GM12801 (cell line): ENCODE results near the gene AP1M1.

Source experiments
- TF ChIP-seq, protein P1 (sequence below): IDR thresholded peaks from one replicate; pipeline ENCODE4 v1.5.1; 2011; ENCODE audit warnings: control low read depth; ENCODE audit not compliant: insufficient read length; ENCODE audit errors: extremely low read depth

Gene AP1M1

DNA sequence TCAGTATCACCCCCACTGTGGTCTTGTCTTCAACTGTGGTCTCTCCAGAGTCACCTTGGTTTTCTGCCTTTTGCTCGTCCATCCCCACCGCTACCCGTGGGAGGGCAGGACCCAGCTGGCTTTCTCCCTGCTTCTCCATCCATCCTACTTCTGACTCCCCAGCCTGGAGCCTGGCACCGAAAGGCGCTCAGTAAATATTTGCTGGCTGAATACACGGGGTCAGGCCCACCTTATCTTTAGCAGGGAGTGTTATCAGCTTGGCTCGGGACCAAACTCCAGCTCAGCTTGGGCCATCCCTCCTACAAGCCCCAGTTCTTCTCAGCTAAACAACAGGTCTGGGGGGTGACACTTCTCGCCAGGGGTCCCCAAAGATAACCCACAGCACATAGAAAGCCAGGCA lies 64.9 kb downstream of the AP1M1 start:
- TF ChIP-seq, protein P1, sequence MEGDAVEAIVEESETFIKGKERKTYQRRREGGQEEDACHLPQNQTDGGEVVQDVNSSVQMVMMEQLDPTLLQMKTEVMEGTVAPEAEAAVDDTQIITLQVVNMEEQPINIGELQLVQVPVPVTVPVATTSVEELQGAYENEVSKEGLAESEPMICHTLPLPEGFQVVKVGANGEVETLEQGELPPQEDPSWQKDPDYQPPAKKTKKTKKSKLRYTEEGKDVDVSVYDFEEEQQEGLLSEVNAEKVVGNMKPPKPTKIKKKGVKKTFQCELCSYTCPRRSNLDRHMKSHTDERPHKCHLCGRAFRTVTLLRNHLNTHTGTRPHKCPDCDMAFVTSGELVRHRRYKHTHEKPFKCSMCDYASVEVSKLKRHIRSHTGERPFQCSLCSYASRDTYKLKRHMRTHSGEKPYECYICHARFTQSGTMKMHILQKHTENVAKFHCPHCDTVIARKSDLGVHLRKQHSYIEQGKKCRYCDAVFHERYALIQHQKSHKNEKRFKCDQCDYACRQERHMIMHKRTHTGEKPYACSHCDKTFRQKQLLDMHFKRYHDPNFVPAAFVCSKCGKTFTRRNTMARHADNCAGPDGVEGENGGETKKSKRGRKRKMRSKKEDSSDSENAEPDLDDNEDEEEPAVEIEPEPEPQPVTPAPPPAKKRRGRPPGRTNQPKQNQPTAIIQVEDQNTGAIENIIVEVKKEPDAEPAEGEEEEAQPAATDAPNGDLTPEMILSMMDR: no peak

DNA sequence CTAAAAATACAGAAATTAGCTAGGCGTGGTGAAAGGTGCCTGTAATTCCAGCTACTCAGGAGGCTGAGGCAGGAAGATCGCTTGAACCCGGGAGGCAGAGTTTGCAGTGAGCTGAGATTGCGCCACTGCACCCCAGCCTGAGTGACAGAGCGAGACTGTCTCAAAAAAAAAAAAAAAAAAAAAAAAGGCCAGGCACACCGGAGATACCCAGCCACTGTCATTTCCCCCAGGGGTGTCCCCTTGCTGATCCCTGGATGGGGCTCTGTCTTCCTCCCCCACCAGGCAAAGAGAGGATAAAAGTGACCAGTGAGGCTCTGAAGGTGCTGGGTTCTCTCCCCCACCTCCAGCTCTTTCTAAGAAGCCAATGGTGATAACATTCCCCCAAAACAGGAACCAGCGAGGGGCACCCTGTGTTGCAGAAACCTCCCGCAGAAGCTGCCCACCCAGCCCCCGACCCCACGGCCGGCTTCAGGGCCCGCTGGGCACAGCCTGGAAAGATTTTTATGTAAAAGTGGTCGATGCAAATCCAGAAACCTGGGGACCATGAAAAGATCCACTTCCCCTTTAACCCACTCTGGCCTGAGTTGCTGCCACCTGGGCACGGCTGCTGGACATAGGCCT lies 65.5 kb downstream of the AP1M1 start:
- TF ChIP-seq, protein P1: no peak

DNA sequence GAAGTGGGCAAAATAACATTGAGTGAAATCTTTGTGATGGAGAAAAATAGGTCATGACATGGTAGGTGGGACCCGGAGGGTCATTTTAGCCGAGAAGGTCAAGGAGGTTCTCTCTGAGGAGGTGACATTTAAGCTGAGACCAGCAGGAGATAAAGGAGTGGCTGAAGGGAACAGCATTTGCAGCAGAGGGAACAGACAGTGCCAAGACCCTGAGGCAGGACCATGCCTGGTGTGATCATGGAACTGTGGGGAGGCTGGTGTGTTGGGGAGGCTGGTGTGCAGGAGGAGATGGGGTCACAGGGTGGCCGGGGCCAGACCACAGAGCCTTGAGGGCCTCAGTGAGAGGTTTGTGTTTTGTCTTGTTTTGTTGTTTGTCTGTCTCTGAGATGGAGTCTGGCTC lies 67.5 kb downstream of the AP1M1 start:
- TF ChIP-seq, protein P1: no peak

DNA sequence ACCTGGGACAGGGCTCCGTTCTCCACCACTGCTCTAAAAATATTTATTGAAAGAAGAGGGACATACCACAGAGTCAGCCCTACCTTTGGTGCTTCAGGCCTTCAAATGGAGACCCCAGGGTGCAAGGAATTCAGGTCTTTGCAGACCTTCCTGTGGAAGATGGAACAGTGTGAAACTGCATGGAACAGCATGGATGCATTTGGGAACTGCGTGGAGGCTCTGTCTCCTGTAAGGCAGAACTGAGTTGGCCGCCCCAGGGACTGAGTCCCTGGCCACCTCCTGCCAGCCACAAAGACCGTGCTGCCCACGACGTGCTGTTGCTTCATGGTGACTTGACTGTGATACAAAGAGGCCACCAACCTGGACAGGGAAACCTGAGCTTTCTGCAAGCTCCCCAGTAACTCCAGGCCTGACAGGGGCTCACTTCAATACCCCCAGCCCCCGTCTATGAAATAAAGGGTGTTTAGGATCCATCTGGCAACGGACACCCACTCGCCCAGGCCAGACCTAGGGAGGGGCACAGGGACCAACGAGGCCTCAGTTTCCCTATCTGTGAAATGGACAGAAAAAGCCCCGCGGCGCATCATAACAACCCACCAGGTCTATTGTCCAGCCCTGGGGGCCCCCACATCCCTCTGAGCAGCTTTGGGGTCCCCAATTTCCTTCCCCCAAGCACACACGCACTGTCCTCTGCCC lies 68.3 kb downstream of the AP1M1 start:
- TF ChIP-seq, protein P1: no peak

DNA sequence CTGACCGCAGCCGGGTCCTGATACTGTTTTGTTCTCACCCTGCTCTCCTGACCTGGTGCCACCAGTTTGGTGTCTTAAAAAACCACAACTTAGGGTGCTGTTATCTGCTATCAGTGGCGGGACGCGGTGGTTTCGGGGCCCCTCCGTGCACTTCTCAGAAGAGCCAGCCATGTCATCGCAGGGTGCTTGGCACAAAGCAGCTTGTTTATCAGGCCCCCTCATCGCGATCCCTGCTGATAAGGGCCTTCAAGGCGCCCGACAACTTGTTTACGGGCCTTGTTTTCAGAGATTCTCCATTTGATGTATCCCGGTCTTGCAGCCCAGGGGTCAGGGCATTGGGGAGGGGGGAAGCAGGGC lies 68.9 kb downstream of the AP1M1 start:
- TF ChIP-seq, protein P1: no peak

DNA sequence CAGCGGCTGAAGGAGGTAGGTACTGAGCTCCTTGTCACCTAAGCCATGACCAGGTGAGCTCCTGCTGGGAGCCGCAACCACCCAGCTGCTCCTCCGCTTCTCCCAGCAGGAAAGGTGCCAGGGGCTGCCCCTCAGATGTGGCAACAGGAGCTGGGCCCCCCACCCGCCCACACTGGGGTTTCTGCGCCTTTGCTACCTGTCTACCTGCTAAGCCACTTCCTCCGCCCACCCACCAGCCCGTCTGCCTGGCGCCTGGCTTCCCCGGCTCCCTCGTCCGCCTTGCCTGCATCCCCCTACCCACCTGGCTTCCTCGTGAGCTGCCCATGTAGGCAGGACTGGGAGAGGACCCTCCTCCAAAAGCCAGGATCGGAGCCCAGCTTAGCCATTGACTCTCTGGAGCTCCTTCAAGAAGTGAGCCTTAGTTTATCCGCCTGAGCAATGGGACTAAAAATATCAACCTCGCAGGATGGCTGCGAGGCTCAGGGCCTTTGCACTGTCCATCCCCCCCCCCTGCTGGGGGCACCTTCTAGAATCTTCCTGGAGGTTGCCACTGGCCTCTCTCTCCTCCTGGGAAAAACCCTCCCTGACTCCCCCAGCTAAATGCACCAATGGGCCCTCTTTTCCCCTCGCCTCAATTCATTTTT lies 71.1 kb downstream of the AP1M1 start:
- TF ChIP-seq, protein P1: no peak

DNA sequence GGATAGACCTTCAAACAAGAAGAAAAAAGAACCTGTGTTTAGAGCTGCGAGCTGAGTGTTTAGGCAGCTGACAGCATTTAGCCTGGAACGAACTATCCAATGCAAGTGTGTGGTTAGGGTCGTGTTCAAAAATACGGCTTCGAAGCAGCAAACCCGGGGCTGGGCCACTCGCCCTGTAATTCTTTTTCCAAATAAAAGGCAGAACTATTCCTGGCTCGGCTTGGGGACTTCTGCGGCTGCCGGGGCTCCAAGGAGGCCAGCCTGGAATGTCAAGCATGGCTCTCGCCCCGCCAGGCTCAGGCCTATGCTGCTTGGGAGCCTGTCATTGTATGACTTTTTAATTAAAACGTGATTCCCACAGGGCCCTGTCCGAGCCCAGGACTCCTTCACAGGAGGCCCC lies 75.2 kb downstream of the AP1M1 start:
- TF ChIP-seq, protein P1: no peak
